H54 (cell line): ENCODE results near the gene DTNB.
"Not testable (repeated sequence)": the region's sequence is repeated elsewhere in the genome, so short reads cannot be mapped to it uniquely, and the experiment has no call there.

Source experiments
- DNase-seq: peaks from one replicate; pipeline ENCODE4 v3.0.0; 2011; ENCODE audit warnings: low spot score, mixed read lengths; ENCODE audit not compliant: insufficient read length
- FAIRE-seq: peaks from 3 replicates; lab custom pipeline; 2011; peaks lifted over from hg19 to GRCh38; lab: Jason Lieb, UNC
- POLR2A ChIP-seq: IDR thresholded peaks from 2 replicates; pipeline ENCODE4 v1.6.1; 2011; ENCODE audit warnings: low read depth, mild to moderate bottlenecking, low read length

The DTNB gene

GRCh38 chr2:25576596-25576995 lies 96.8 kb downstream of the DTNB start:
- no peak for DNase-seq
- FAIRE-seq, result no peak
- TF ChIP-seq POLR2A, result no peak

- DNase-seq (no peak), FAIRE-seq (no peak)
- no peak for TF ChIP-seq POLR2A
These were observed 100.7 kb downstream of the DTNB start for GRCh38 chr2:25572638-25573037.

- no peak for TF ChIP-seq POLR2A
- DNase-seq, result no peak
- no peak for FAIRE-seq
These were observed 103.1 kb downstream of the DTNB start for GRCh38 chr2:25570161-25570845.

- TF ChIP-seq POLR2A, result no peak
- no peak for FAIRE-seq
- DNase-seq, result peak; percentile 14
These were observed 106.0 kb downstream of the DTNB start for GRCh38 chr2:25567406-25567805.

- no peak for FAIRE-seq
- TF ChIP-seq POLR2A, result no peak
- no peak for DNase-seq
These were observed 106.7 kb downstream of the DTNB start for GRCh38 chr2:25566694-25567093.

GRCh38 chr2:25566094-25566493 lies 107.3 kb downstream of the DTNB start:
- DNase-seq (no peak), FAIRE-seq (no peak)
- no peak for TF ChIP-seq POLR2A

GRCh38 chr2:25561136-25561850 lies 112.1 kb downstream of the DTNB start:
- FAIRE-seq, result no peak
- DNase-seq, result no peak
- no peak for TF ChIP-seq POLR2A

GRCh38 chr2:25559148-25559547 lies 114.2 kb downstream of the DTNB start:
- no peak for TF ChIP-seq POLR2A
- no peak for FAIRE-seq
- no peak for DNase-seq

- FAIRE-seq, result peak; percentile 92
- no peak for TF ChIP-seq POLR2A
- DNase-seq, result peak; percentile 38
These were observed 115.1 kb downstream of the DTNB start for GRCh38 chr2:25558262-25558661.

GRCh38 chr2:25557179-25558036 lies 116.0 kb downstream of the DTNB start:
- no peak for DNase-seq
- no peak for FAIRE-seq
- TF ChIP-seq POLR2A, result no peak

- DNase-seq, result no peak
- FAIRE-seq, result no peak
- TF ChIP-seq POLR2A, result no peak
These were observed 121.1 kb downstream of the DTNB start for GRCh38 chr2:25552318-25552717.

GRCh38 chr2:25551316-25551715 lies 122.1 kb downstream of the DTNB start:
- DNase-seq, result no peak
- FAIRE-seq, result no peak
- no peak for TF ChIP-seq POLR2A

- not testable (repeated sequence) for DNase-seq, FAIRE-seq
These were observed 123.8 kb downstream of the DTNB start for GRCh38 chr2:25549571-25549970.

GRCh38 chr2:25548601-25549000 lies 124.8 kb downstream of the DTNB start:
- DNase-seq (no peak), FAIRE-seq (no peak)
- TF ChIP-seq POLR2A, result no peak
